Esophagus squamous epithelium (tissue), 4 donors: ENCODE data around the gene ARRB1.

ENCODE experiments used
- CTCF ChIP-seq, 6 experiments: fragments of 450-650 bp in 4 of 6; fragments of 200-600 bp in 2 of 6; sonication (generic) in 2 of 6; IDR thresholded peaks; one replicate each; pipeline ENCODE4 v1.5.1; 2016 to 2019; ENCODE audit warnings: antibody characterized with exemption in 6 of 6, mild to moderate bottlenecking in 4 of 6, moderate library complexity in 4 of 6
- POLR2A ChIP-seq, 4 donors: fragments of 450-650 bp; IDR thresholded peaks; one replicate each; pipeline ENCODE4 v1.6.1; 2017; ENCODE audit warnings: antibody characterized with exemption in 4 of 4, mild to moderate bottlenecking in 4 of 4, moderate library complexity in 3 of 4

GRCh38 chr11:75281469-75282095, 69.9 kb downstream of the ARRB1 start:
- TF ChIP-seq CTCF (IDR thresholded peaks at IDR 0.05) (no peak), POLR2A (IDR thresholded peaks at IDR 0.05) (no peak)
